ENCODE measurements around the gene TMC8.
A peak's percentile ranks its signal among the peaks of the same experiment; 100 is the strongest.
"Not testable (repeated sequence)": the region's sequence is repeated elsewhere in the genome, so short reads cannot be mapped to it uniquely, and the experiment has no call there.

The TMC8 gene

GRCh38 chr17:78111016-78111726 lies 19.4 kb upstream of the TMC8 start:
- DNase-seq, result no peak

- DNase-seq, result no peak
Observed at GRCh38 chr17:78111727-78112517, 18.6 kb upstream of the TMC8 start.

- peak; percentile 72 to 85 (median 77) for DNase-seq
Observed at GRCh38 chr17:78112518-78113471, 17.8 kb upstream of the TMC8 start.

- no peak for DNase-seq
Observed at GRCh38 chr17:78113804-78114785, 16.5 kb upstream of the TMC8 start.

GRCh38 chr17:78114831-78115723 lies 15.5 kb upstream of the TMC8 start:
- DNase-seq, result no peak

- DNase-seq, result not testable (repeated sequence)
Observed at GRCh38 chr17:78115803-78116202, 14.8 kb upstream of the TMC8 start.

GRCh38 chr17:78116411-78116810 lies 14.2 kb upstream of the TMC8 start:
- DNase-seq, result no peak

- DNase-seq, result peak in 1 of 4 experiments; percentile 38
Observed at GRCh38 chr17:78117027-78117981, 13.3 kb upstream of the TMC8 start.

GRCh38 chr17:78118801-78119241 lies 11.8 kb upstream of the TMC8 start:
- no peak for DNase-seq

GRCh38 chr17:78120537-78120936 lies 10.0 kb upstream of the TMC8 start:
- no peak for DNase-seq

GRCh38 chr17:78120971-78121800 lies 9.4 kb upstream of the TMC8 start:
- DNase-seq, result peak in 2 of 4 experiments; percentile 44 to 56

GRCh38 chr17:78121801-78122215 lies 8.8 kb upstream of the TMC8 start:
- DNase-seq, result no peak

- DNase-seq, result no peak
Observed at GRCh38 chr17:78122216-78122930, 8.2 kb upstream of the TMC8 start.

- no peak for DNase-seq
Observed at GRCh38 chr17:78122931-78123249, 7.7 kb upstream of the TMC8 start.

- no peak for DNase-seq
Observed at GRCh38 chr17:78123258-78123929, 7.2 kb upstream of the TMC8 start.

- DNase-seq, result peak in 1 of 4 experiments; percentile 25
Observed at GRCh38 chr17:78124081-78124835, 6.3 kb upstream of the TMC8 start.

GRCh38 chr17:78124836-78125137 lies 5.8 kb upstream of the TMC8 start:
- no peak for DNase-seq

All from activated naive CD4-positive, alpha-beta T cell (primary cell).